GM12874 (cell line): ENCODE measurements around the gene MED12L.

Source experiments
- CTCF ChIP-seq: IDR thresholded peaks from 2 replicates; pipeline ENCODE4 v1.5.1; 2011; ENCODE audit warnings: low read depth, mild to moderate bottlenecking, control low read depth, low read length, moderate library complexity; ENCODE audit not compliant: insufficient read depth

MED12L gene

GRCh38 chr3:151225040-151225975, 139.8 kb downstream of the MED12L start:
- no peak for TF ChIP-seq CTCF

- no peak for TF ChIP-seq CTCF
Observed at GRCh38 chr3:151226088-151226563, 140.7 kb downstream of the MED12L start.

- TF ChIP-seq CTCF: no peak
Observed at GRCh38 chr3:151226825-151227224, 141.4 kb downstream of the MED12L start.

GRCh38 chr3:151227266-151227806, 141.9 kb downstream of the MED12L start:
- TF ChIP-seq CTCF: no peak

GRCh38 chr3:151227807-151228665, 142.6 kb downstream of the MED12L start:
- peak; percentile 82 for TF ChIP-seq CTCF

GRCh38 chr3:151228666-151229040, 143.2 kb downstream of the MED12L start:
- TF ChIP-seq CTCF: no peak

- no peak for TF ChIP-seq CTCF
Observed at GRCh38 chr3:151230646-151231045, 145.2 kb downstream of the MED12L start.
